ENCODE measurements around the gene ARID3A.

ARID3A gene

DNA sequence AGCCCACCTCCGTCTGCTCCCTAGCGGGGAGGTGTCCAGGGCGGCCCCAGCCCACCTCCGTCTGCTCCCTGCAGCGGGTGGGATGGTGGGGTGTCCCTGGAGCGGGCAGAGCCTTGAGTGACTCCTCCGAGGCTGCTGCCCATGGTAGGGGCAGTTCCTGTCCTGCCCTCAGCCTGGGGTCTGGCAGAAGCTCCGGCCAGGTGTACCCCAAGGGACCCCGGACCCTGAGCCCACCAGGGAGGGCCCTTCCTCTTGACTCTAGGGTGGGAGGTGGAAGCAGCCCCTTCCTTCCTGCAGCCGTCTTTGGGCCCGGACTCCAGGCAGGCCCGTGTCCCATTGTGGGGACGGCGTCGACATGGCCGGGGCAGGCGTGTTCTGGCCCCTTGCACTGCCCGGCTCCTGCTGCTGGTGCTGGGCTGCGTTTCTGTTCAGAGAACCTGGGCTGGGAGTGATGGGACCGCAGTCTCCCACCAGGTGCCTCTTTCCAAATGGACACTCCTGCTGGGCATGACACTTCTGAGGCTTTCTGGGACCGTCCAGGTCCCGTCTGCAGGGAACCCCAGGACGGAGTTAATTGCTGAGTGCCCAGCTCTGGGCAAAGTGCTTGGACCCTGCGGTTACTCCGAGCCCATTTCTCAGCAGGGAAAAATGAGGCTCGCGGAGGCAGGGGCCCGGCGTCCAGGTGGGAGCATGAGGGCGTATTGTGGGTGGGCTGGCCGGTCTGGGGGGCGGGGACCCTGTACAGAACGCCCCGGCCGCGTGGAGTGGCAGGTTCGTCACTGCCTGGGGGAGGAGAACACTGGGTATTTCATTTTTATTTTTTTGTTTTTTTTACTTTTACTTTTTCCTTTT is 19.8 kb downstream of the ARID3A start:
- H3K27ac ChIP-seq: no peak overlapping the region
- TF ChIP-seq, protein P1, sequence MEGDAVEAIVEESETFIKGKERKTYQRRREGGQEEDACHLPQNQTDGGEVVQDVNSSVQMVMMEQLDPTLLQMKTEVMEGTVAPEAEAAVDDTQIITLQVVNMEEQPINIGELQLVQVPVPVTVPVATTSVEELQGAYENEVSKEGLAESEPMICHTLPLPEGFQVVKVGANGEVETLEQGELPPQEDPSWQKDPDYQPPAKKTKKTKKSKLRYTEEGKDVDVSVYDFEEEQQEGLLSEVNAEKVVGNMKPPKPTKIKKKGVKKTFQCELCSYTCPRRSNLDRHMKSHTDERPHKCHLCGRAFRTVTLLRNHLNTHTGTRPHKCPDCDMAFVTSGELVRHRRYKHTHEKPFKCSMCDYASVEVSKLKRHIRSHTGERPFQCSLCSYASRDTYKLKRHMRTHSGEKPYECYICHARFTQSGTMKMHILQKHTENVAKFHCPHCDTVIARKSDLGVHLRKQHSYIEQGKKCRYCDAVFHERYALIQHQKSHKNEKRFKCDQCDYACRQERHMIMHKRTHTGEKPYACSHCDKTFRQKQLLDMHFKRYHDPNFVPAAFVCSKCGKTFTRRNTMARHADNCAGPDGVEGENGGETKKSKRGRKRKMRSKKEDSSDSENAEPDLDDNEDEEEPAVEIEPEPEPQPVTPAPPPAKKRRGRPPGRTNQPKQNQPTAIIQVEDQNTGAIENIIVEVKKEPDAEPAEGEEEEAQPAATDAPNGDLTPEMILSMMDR (IDR thresholded peaks at IDR 0.05): no peak
- no peak for DNase-seq (ENCODE audit: low spot score)
- H3K4me3 ChIP-seq: no peak overlapping the region

DNA sequence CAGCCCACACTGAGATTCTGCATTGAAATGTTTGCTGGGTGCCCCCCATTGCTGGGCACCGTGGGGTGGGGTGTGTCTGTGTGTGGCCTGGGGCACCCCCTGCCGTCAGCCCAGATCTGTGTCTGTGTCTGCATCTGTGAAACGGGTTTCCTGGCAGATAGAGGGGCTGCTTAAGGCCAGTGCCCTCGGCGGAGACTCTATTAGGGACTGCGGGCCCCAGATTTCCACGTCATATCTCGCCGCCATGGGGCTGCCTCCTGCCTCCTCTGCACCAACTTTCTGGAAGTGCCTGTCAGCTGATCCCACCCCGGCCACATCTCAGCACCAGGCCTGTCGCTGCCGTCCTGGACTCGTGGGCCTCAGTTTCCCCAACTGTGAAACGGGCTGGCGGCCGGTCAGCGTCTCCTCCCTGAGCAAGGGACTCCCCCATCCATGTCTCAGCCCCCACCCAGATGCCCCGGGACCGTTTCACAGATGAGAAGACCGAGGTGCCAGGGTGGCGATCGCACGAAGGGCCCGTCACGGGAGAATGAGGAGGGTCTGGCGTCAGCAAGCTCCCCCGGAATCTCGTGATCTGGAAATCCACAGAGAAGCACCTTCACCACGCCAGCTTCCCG is 21.4 kb downstream of the ARID3A start:
- no peak overlapping the region for H3K4me3 ChIP-seq
- TF ChIP-seq, protein P1 (IDR thresholded peaks at IDR 0.05): no peak
- no peak for DNase-seq (ENCODE audit: low spot score)
- H3K27ac ChIP-seq: no peak overlapping the region

DNA sequence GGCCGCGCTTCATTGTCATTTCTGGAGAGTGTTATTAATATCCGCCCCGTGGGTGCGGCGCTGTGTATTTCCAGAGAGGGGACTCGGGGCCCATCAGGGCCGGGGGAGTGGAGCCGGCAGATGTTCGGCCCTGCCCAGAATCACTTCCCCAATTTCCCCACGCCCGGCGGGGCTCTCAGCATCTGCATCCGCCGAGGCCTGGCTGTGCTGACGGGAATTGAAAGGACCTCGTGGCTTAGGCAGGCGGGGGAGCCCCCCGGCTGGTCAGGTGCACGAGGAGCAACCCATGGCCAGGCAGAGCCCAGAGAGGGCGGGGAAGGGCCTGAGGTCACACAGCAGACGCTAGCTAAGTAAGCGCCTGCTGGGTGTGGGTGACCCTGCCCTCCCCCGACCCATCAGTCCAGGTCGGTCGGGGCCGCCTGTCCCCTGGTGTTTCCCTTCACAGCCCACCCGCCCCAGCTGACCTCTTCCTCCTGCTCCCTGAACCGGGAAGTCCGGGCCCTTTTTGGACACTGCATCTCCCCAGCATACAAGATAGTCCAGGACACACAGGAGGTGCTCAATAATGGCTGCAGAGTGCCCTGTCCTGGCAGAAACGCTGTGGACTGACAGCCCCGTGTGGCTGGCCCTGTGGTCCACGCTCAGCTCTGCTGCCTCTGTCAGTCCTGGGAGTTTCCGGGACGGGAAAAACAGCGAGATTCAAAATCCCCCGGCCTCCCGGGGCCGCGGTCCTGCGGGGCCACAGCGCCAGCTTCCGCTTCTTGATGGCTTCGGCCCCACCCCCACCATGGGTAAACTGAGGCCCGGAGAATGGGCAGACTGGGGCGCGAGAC is 22.1 kb downstream of the ARID3A start:
- DNase-seq (ENCODE audit: low spot score): no peak
- TF ChIP-seq, protein P1 (IDR thresholded peaks at IDR 0.05): no peak
- peak overlapping the region in 1 of 2 donors; percentile 21 for H3K27ac ChIP-seq
- H3K4me3 ChIP-seq: no peak overlapping the region

GRCh38 chr19:948842-949496 is 23.1 kb downstream of the ARID3A start:
- DNase-seq (ENCODE audit: low spot score): no peak
- Histone ChIP-seq H3K27ac (no peak overlapping the region), H3K4me3 (no peak overlapping the region)
- TF ChIP-seq, protein P1 (IDR thresholded peaks at IDR 0.05): no peak

DNA sequence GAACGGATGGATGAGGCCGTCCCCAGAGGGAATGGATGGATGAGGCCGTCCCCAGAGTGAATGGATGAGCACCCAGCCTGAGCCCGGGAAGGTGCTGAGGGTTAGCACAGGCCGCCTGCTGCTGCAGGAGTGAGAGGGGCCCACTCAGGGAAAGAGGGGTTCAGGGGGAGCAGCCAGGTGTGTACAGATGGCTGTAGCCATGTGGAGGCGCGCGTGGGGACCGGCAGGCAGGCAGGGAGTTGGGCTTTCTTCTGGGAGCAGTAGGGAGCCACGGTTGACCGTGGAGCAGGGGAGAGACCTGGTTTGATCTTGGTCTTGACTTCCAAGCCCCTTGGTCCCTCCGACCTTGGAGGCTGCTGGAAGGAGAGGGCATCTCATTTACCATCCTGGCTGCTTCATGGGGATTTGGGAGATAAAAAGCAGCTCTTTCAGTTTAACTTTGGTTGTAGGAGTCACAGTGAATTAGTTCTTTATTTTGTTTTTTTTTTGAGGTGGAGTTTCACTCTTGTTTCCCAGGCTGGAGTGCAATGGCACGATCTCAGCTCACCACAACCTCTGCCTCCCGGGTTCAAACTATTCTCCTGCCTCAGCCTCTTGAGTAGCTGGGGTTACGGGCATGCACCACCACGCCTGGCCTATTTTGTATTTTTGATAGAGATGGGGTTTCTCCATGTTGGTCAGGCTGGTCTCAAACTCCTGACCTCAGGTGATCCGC is 24.7 kb downstream of the ARID3A start:
- TF ChIP-seq, protein P1 (IDR thresholded peaks at IDR 0.05): no peak
- Histone ChIP-seq H3K27ac (no peak overlapping the region), H3K4me3 (no peak overlapping the region)
- no peak for DNase-seq (ENCODE audit: low spot score)

DNA sequence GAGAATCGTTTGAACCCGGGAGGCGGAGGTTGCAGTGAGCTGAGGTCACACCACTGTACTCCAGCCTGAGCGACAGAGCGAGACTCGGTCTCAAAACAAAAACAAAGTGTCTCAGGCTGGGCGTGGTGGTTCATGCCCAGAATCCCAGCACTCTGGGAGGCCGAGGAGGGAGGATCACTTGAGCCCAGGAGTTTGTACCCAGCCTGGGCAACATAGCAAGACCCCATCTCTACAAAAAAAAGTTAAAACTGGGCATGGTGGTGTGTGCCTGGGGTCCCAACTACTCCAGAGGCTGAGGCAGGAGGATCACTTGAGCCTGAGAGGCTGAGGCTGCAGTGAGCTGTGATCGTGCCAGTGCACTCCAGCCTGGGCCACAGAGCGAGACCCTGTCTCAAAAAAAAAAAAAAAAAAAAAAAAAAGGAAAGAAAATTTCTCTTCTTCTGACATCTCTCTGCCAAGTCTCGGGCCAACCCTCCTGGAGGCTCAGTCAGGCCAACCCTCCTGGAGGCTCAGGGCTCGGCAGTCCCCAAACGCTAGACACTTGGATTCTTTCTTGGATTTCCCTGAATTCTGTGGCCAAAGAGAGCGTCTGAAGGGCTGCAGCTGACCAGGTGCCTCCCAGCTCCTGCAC is 26.3 kb downstream of the ARID3A start:
- no peak overlapping the region for H3K4me3 ChIP-seq
- TF ChIP-seq, protein P1 (IDR thresholded peaks at IDR 0.05): no peak
- no peak for DNase-seq (ENCODE audit: low spot score)
- H3K27ac ChIP-seq: no peak overlapping the region

All from coronary artery (tissue), 2 donors.